HepG2 (cell line): Measurements from ENCODE around the gene DOCK2. TPM values are rescaled to one million over a fixed set of nuclear protein-coding genes. Genes with fewer than 3 reads are reported as not detected.

Experiments
- ATAC-seq: fragments of 200-7000 bp; cut with Tn5 transposase; 3 replicates; pipeline ENCODE4 v1.9.1; 2020; ENCODE audit warnings: mild to moderate bottlenecking, moderate library complexity
- BruUV-seq: library from RNA; stranded (reverse); fragments of 400-500 nt; replicated peaks from 2 replicates; lab custom pipeline; 2021; lab: Mats Ljungman, UMichigan
- CTCF ChIA-PET: fragments of 300-600 bp; formaldehyde crosslinking; extraction: SDS; loops from one replicate; lab custom pipeline; 2021; ENCODE audit warnings: low total read pairs, inconsistent platforms, low intra/inter-chr PET ratio; lab: Yijun Ruan, JAX
- POLR2A ChIA-PET: fragments of 350-600 bp; sonication (Branson Sonifier 250); formaldehyde crosslinking; loops from one replicate; lab custom pipeline; 2020; ENCODE audit warnings: antibody characterized with exemption, inconsistent platforms; lab: Yijun Ruan, JAX
- DNase-seq: peaks from one replicate; pipeline ENCODE4 v3.0.0-alpha.2; 2015; ENCODE audit warnings: low spot score
- FAIRE-seq: peaks from 3 replicates; lab custom pipeline; 2011; peaks lifted over from hg19 to GRCh38; lab: Jason Lieb, UNC
- H2AFZ ChIP-seq: one replicate; pipeline ENCODE4 v1.6.1; 2011; ENCODE audit warnings: low read length, inconsistent platforms
- H3K27ac ChIP-seq: fragments of 300-600 bp; 3 replicates; pipeline ENCODE4 v1.8.0; 2011; ENCODE audit warnings: mixed run types, mild to moderate bottlenecking, mixed read lengths, low read length, inconsistent platforms; ENCODE audit not compliant: insufficient read depth; ENCODE audit errors: extremely low read length
- H3K27me3 ChIP-seq, 2 experiments: fragments of 200-600 bp in 1 of 2; 2 replicates in 1 of 2; 3 replicates in 1 of 2; pipeline versions ENCODE4 v1.6.0 to v1.8.0; 2011; ENCODE audit warnings: low read length in 2 of 2, mild to moderate bottlenecking in 2 of 2, moderate library complexity in 2 of 2, inconsistent platforms in 1 of 2; ENCODE audit not compliant: insufficient read depth in 2 of 2, control insufficient read depth in 1 of 2
- H3K36me3 ChIP-seq, 2 experiments: fragments of 200-600 bp in 1 of 2; replicated peaks in 1 of 2; 2 replicates in 1 of 2; 3 replicates in 1 of 2; pipeline versions ENCODE4 v1.5.1 to v1.8.0; 2011; ENCODE audit warnings: low read length in 2 of 2, inconsistent platforms in 1 of 2; ENCODE audit not compliant: insufficient read depth in 2 of 2, control insufficient read depth in 1 of 2
- H3K4me1 ChIP-seq: 2 replicates; pipeline ENCODE4 v1.5.1; 2012; ENCODE audit warnings: low read length, inconsistent platforms; ENCODE audit not compliant: insufficient read depth
- H3K4me2 ChIP-seq: 2 replicates; pipeline ENCODE4 v1.6.0; 2011; ENCODE audit warnings: low read depth, low read length, inconsistent platforms
- H3K4me3 ChIP-seq, 3 experiments: fragments of 200-600 bp in 1 of 3; sonication (generic), shearing (Covaris generic) in 1 of 3; replicated peaks in 1 of 3; 2 replicates each; pipeline ENCODE4 v1.5.1; 2011 to 2016; ENCODE audit warnings: low read length in 3 of 3, inconsistent platforms in 2 of 3, low read depth in 2 of 3, mild to moderate bottlenecking in 2 of 3, control low read depth in 1 of 3, mixed read lengths in 1 of 3; ENCODE audit not compliant: insufficient read depth in 1 of 3
- H3K79me2 ChIP-seq: one replicate; pipeline ENCODE4 v1.6.1; 2011; ENCODE audit warnings: low read length, inconsistent platforms; ENCODE audit not compliant: insufficient read depth
- H3K9ac ChIP-seq: 2 replicates; pipeline ENCODE4 v1.6.0; 2011; ENCODE audit warnings: mild to moderate bottlenecking, low read depth, low read length, inconsistent platforms; ENCODE audit not compliant: insufficient read depth
- H3K9me3 ChIP-seq: 2 replicates; pipeline ENCODE4 v1.5.1; 2012; ENCODE audit warnings: mild to moderate bottlenecking, low read length
- H4K20me1 ChIP-seq: 2 replicates; pipeline ENCODE4 v1.6.0; 2011; ENCODE audit warnings: inconsistent platforms, mild to moderate bottlenecking, low read length, moderate library complexity; ENCODE audit not compliant: insufficient read depth
- ATF5 ChIP-seq: sonication (generic); formaldehyde crosslinking; IDR thresholded peaks from 2 replicates; pipeline ENCODE4 v1.4.0; 2020; ENCODE audit warnings: mild to moderate bottlenecking, low read depth, missing genetic modification reagents
- EED ChIP-seq: sonication (generic); formaldehyde crosslinking; IDR thresholded peaks from 2 replicates; pipeline ENCODE4 v1.5.0; 2020; ENCODE audit warnings: mild to moderate bottlenecking, missing genetic modification reagents
- HNRNPUL1 ChIP-seq: fragments of 200-400 bp; formaldehyde crosslinking; IDR thresholded peaks from 2 replicates; pipeline ENCODE4 v1.6.1; 2017; ENCODE audit warnings: low read depth, mild to moderate bottlenecking, low read length, moderate library complexity
- PAWR ChIP-seq: sonication (generic); formaldehyde crosslinking; IDR thresholded peaks from 2 replicates; pipeline ENCODE4 v1.4.0; 2020; ENCODE audit warnings: missing genetic modification reagents, mild to moderate bottlenecking, borderline replicate concordance
- SALL1 ChIP-seq: sonication (generic); formaldehyde crosslinking; IDR thresholded peaks from 2 replicates; pipeline ENCODE4 v1.8.0; 2022; ENCODE audit warnings: mild to moderate bottlenecking, missing genetic modification reagents
- SCMH1 ChIP-seq: sonication (generic); formaldehyde crosslinking; IDR thresholded peaks from 2 replicates; pipeline ENCODE4 v1.9.0; 2021; ENCODE audit warnings: missing genetic modification reagents, mild to moderate bottlenecking, borderline replicate concordance
- STAT5B ChIP-seq: sonication (generic); formaldehyde crosslinking; IDR thresholded peaks from 2 replicates; pipeline ENCODE4 v1.4.0; 2020; ENCODE audit warnings: missing genetic modification reagents
- TBP ChIP-seq: sonication (generic); formaldehyde crosslinking; IDR thresholded peaks from 2 replicates; pipeline ENCODE4 v1.5.0; 2020; ENCODE audit warnings: missing genetic modification reagents
- TP53 ChIP-seq: sonication (generic); formaldehyde crosslinking; conservative IDR thresholded peaks from 2 replicates; pipeline ENCODE4 v1.4.0; 2020; ENCODE audit warnings: missing genetic modification reagents
- ZBTB49 ChIP-seq: sonication (generic); formaldehyde crosslinking; IDR thresholded peaks from 2 replicates; pipeline ENCODE4 v1.4.0; 2020; ENCODE audit warnings: missing genetic modification reagents, borderline replicate concordance
- ZFP37 ChIP-seq: sonication (generic); formaldehyde crosslinking; IDR thresholded peaks from 2 replicates; pipeline ENCODE4 v1.4.0; 2020; ENCODE audit warnings: missing genetic modification reagents, borderline replicate concordance
- ZFP82 ChIP-seq: sonication (generic); formaldehyde crosslinking; IDR thresholded peaks from 2 replicates; pipeline ENCODE4 v1.5.1; 2020; ENCODE audit warnings: mild to moderate bottlenecking, missing genetic modification reagents, borderline replicate concordance
- ZNF17 ChIP-seq: sonication (generic); formaldehyde crosslinking; IDR thresholded peaks from 2 replicates; pipeline ENCODE4 v1.5.0; 2020; ENCODE audit warnings: mild to moderate bottlenecking, missing genetic modification reagents
- ZNF337 ChIP-seq: sonication (generic); formaldehyde crosslinking; IDR thresholded peaks from 2 replicates; pipeline ENCODE4 v1.5.1; 2020; ENCODE audit warnings: missing genetic modification reagents, low read depth, mild to moderate bottlenecking, borderline replicate concordance
- ZNF496 ChIP-seq: sonication (generic); formaldehyde crosslinking; IDR thresholded peaks from 2 replicates; pipeline ENCODE4 v1.8.1; 2023; ENCODE audit warnings: mild to moderate bottlenecking, moderate library complexity, missing genetic modification reagents; ENCODE audit not compliant: insufficient replicate concordance
- ZNF550 ChIP-seq: sonication (generic); formaldehyde crosslinking; IDR thresholded peaks from 2 replicates; pipeline ENCODE4 v1.4.0; 2020; ENCODE audit warnings: mild to moderate bottlenecking, missing genetic modification reagents, borderline replicate concordance
- ZNF556 ChIP-seq: sonication (generic); formaldehyde crosslinking; IDR thresholded peaks from 2 replicates; pipeline ENCODE4 v1.4.0; 2020; ENCODE audit warnings: mild to moderate bottlenecking, missing genetic modification reagents, borderline replicate concordance
- ZNF576 ChIP-seq: sonication (generic); formaldehyde crosslinking; IDR thresholded peaks from 2 replicates; pipeline ENCODE4 v1.4.0; 2020; ENCODE audit warnings: mild to moderate bottlenecking, missing genetic modification reagents
- ZNF607 ChIP-seq: sonication (generic); formaldehyde crosslinking; IDR thresholded peaks from 2 replicates; pipeline ENCODE4 v1.5.1; 2020; ENCODE audit warnings: missing genetic modification reagents, mild to moderate bottlenecking, borderline replicate concordance
- ZNF674 ChIP-seq: sonication (generic); formaldehyde crosslinking; IDR thresholded peaks from 2 replicates; pipeline ENCODE4 v1.5.0; 2020; ENCODE audit warnings: low read depth, mild to moderate bottlenecking, missing genetic modification reagents
- ZNF775 ChIP-seq: sonication (generic); formaldehyde crosslinking; IDR thresholded peaks from 2 replicates; pipeline ENCODE4 v1.4.0; 2020; ENCODE audit warnings: missing genetic modification reagents, mild to moderate bottlenecking, moderate library complexity, borderline replicate concordance
- WGBS: methylation state at CpG from one replicate; pipeline ENCODE4 v1.1.6; 2017; ENCODE audit warnings: low lambda C conversion rate; 5-methylcytosine and 5-hydroxymethylcytosine counted together
- in situ Hi-C: cut with HindIII; loops from 2 replicates; pipeline ENCODE4 v1.10.0; 2017; ENCODE audit warnings: low pct_unique_long_range_greater_than_20kb; ENCODE audit not compliant: extremely low pct_ligation_motif_present
- intact Hi-C: fragments of 100-400 bp; cut with micrococcal nuclease; formaldehyde crosslinking; loops from one replicate; pipeline ENCODE4 v1.10.0; 2022; ENCODE audit not compliant: unreplicated experiment
- polyA plus RNA-seq, 8 experiments: library from polyadenylated mRNA; depleted of rRNA in 3 of 8; stranded (reverse) in 7 of 8; unstranded in 1 of 8; fragments of >200 nt; fragmentation: Illumina TruSeq in 4 of 8; extraction: Trizol in 4 of 8; gene quantifications; 2 replicates each; pipeline versions ENCODE4 v1.2.1 to v1.2.3, GENCODE V29; 2011 to 2016; ENCODE audit warnings: low read depth in 4 of 8, missing spikeins in 1 of 8, mixed read lengths in 1 of 8; ENCODE audit not compliant: insufficient read depth in 1 of 8
- total RNA-seq, 5 experiments: library from RNA; depleted of rRNA; stranded (reverse); fragments of >200 nt; fragmentation: Illumina TruSeq; extraction: Trizol; gene quantifications; 2 replicates each; pipeline ENCODE4 v1.2.3, GENCODE V29; 2016; ENCODE audit warnings: low read depth in 1 of 5

The DOCK2 gene
- total and polyA plus RNA-seq, 2 of the 13 experiments (the other 11 are each of a cell fraction or from before 2014, with no cell fraction given), result not detected

GRCh38 chr5:169760229-169760628 lies 123.2 kb downstream of the DOCK2 start:
- H4K20me1 ChIP-seq, result no peaks in the 10 kb centered on the region
- no TSS peak for BruUV-seq
- H3K36me3 ChIP-seq, result no peaks in the 10 kb centered on the region

GRCh38 chr5:169762338-169763095 lies 125.4 kb downstream of the DOCK2 start:
- Histone ChIP-seq H3K27me3 (no peaks in the 10 kb centered on the region), H3K9me3 (no peaks in the 10 kb centered on the region), H3K4me2 (no peak overlapping the region), H3K9ac (no peak overlapping the region), H4K20me1 (no peaks in the 10 kb centered on the region), H3K4me1 (no peaks in the 10 kb centered on the region), H3K36me3 (no peaks in the 10 kb centered on the region), H3K79me2 (no peaks in the 10 kb centered on the region), H3K27ac (no peak overlapping the region), H3K4me3 (no peak overlapping the region), H2AFZ (no peak overlapping the region)
- CTCF ChIA-PET, result no interaction called here
- WGBS, result 2% methylated on average over 2 of the region's 2 CpGs
- FAIRE-seq, result no peak
- ATAC-seq, result no peak
- DNase-seq, result no peak
- POLR2A ChIA-PET, result no interaction called here
- intact Hi-C loops, result no loop called here
- BruUV-seq, result no TSS peak
- in situ Hi-C loops, result no loop called here
- no peak for TF ChIP-seq ZNF17
- no peak for TF ChIP-seq HNRNPUL1
- no peak for TF ChIP-seq PAWR
- TF ChIP-seq EED (CRISPR knock-in tag), result no peak
- TF ChIP-seq ZNF674 (CRISPR knock-in tag), result no peak
- no peak for TF ChIP-seq SCMH1 (CRISPR knock-in tag)
- no peak for TF ChIP-seq TP53
- no peak for TF ChIP-seq ATF5 (CRISPR knock-in tag)
- no peak for TF ChIP-seq ZBTB49 (CRISPR knock-in tag)

More at GRCh38 chr5:169760229-169760628, 123.2 kb downstream of the DOCK2 start:
- no peaks in the 10 kb centered on the region for H3K4me1 ChIP-seq
- no peaks in the 10 kb centered on the region for H3K9me3 ChIP-seq
- ChIA-PET POLR2A (no interaction called here), CTCF (no interaction called here)
- no peak overlapping the region for H3K9ac ChIP-seq
- no peak for TF ChIP-seq ZNF576 (CRISPR knock-in tag)
- TF ChIP-seq ZNF607 (CRISPR knock-in tag), result no peak
- TF ChIP-seq ZNF496 (CRISPR knock-in tag), result no peak
- TF ChIP-seq TBP (CRISPR knock-in tag), result no peak
- no peak for TF ChIP-seq ZNF550 (CRISPR knock-in tag)
- no peak for TF ChIP-seq ZFP37 (CRISPR knock-in tag)
- no peak for TF ChIP-seq ZFP82 (CRISPR knock-in tag)
- TF ChIP-seq ZNF556 (CRISPR knock-in tag), result no peak
- TF ChIP-seq SALL1 (CRISPR knock-in tag), result no peak
- no peak for TF ChIP-seq STAT5B
- no peak for TF ChIP-seq ZNF337 (CRISPR knock-in tag)
- no peak for TF ChIP-seq ZNF775 (CRISPR knock-in tag)
- no peak overlapping the region for H3K4me2 ChIP-seq
- no peak overlapping the region for H2AFZ ChIP-seq
- intact Hi-C loops (no loop called here), in situ Hi-C loops (no loop called here)
- H3K79me2 ChIP-seq, result no peaks in the 10 kb centered on the region
- FAIRE-seq, result no peak
- ATAC-seq, result no peak
- H3K27me3 ChIP-seq, result no peaks in the 10 kb centered on the region; a peak in 1 of 5 replicates
- no peak overlapping the region for H3K4me3 ChIP-seq
- no peak overlapping the region for H3K27ac ChIP-seq
- no peak for DNase-seq
